Mucosa of rectum (tissue), 2 donors: Measurements from ENCODE around the gene SH2D3C.

Experiments used
- H3K27ac ChIP-seq, 2 donors: one replicate each; pipeline ENCODE4 v1.7.0; 2013; ENCODE audit warnings: inconsistent platforms in 2 of 2, low read depth in 2 of 2, low read length in 2 of 2
- H3K27me3 ChIP-seq, 2 donors: one replicate each; pipeline ENCODE4 v1.7.0; 2013; ENCODE audit warnings: low read length in 2 of 2; ENCODE audit not compliant: control insufficient read depth in 2 of 2, insufficient read depth in 2 of 2
- H3K36me3 ChIP-seq, 2 donors: one replicate each; pipeline ENCODE4 v1.7.0; 2013; ENCODE audit warnings: low read length in 2 of 2; ENCODE audit not compliant: control insufficient read depth in 2 of 2, insufficient read depth in 2 of 2
- H3K4me1 ChIP-seq, 2 donors: one replicate each; pipeline ENCODE4 v1.7.0; 2013; ENCODE audit warnings: low read length in 2 of 2, mild to moderate bottlenecking in 1 of 2; ENCODE audit not compliant: control insufficient read depth in 2 of 2, insufficient read depth in 2 of 2
- H3K4me3 ChIP-seq, 2 donors: one replicate each; pipeline ENCODE4 v1.7.0; 2013; ENCODE audit warnings: low read length in 2 of 2
- H3K9ac ChIP-seq, 2 donors: one replicate each; pipeline ENCODE4 v1.7.0; 2013; ENCODE audit warnings: low read length in 2 of 2, low read depth in 1 of 2, mild to moderate bottlenecking in 1 of 2
- H3K9me3 ChIP-seq, 2 donors: one replicate each; pipeline ENCODE4 v1.7.0; 2013; ENCODE audit warnings: low read length in 2 of 2; ENCODE audit not compliant: control insufficient read depth in 2 of 2
- donor health status: healthy.
- donor health status: Normal muscosa, but diverticular disease.

The SH2D3C gene

GRCh38 chr9:127814619-127815511, 36.4 kb upstream of the SH2D3C start:
- H3K9me3 ChIP-seq, result no peaks in the 10 kb centered on the region
- H3K4me3 ChIP-seq, result no peak overlapping the region
- no peak overlapping the region for H3K9ac ChIP-seq
- H3K27ac ChIP-seq, result no peak overlapping the region
- H3K36me3 ChIP-seq, result peaks cover 13 to 44% of the 10 kb centered on the region in 2 donors
- H3K4me1 ChIP-seq, result peaks cover 0 to 3% of the 10 kb centered on the region in 2 donors
- no peaks in the 10 kb centered on the region for H3K27me3 ChIP-seq

- peaks cover 16 to 37% of the 10 kb centered on the region in 2 donors for H3K36me3 ChIP-seq
- H3K27ac ChIP-seq, result no peak overlapping the region
- no peak overlapping the region for H3K4me3 ChIP-seq
These were observed 35.3 kb upstream of the SH2D3C start for GRCh38 chr9:127813686-127814226.

GRCh38 chr9:127812936-127813675, 34.6 kb upstream of the SH2D3C start:
- Histone ChIP-seq H3K27ac (no peak overlapping the region), H3K4me1 (peaks cover 7% of the 10 kb centered on the region in 2 donors)

More at GRCh38 chr9:127813686-127814226, 35.3 kb upstream of the SH2D3C start:
- Histone ChIP-seq H3K27me3 (no peaks in the 10 kb centered on the region), H3K4me1 (peaks cover 7% of the 10 kb centered on the region in 2 donors), H3K9ac (no peak overlapping the region), H3K9me3 (no peaks in the 10 kb centered on the region)

GRCh38 chr9:127812011-127812410, 33.5 kb upstream of the SH2D3C start:
- Histone ChIP-seq H3K9me3 (no peaks in the 10 kb centered on the region), H3K4me1 (peaks cover 7% of the 10 kb centered on the region in 2 donors), H3K27ac (no peak overlapping the region), H3K27me3 (no peaks in the 10 kb centered on the region), H3K36me3 (peaks cover 29 to 47% of the 10 kb centered on the region in 2 donors), H3K9ac (no peak overlapping the region), H3K4me3 (no peak overlapping the region)

More at GRCh38 chr9:127812936-127813675, 34.6 kb upstream of the SH2D3C start:
- Histone ChIP-seq H3K9ac (no peak overlapping the region), H3K9me3 (no peaks in the 10 kb centered on the region), H3K4me3 (no peak overlapping the region), H3K36me3 (peaks cover 19 to 42% of the 10 kb centered on the region in 2 donors), H3K27me3 (no peaks in the 10 kb centered on the region)

GRCh38 chr9:127810378-127811187, 32.1 kb upstream of the SH2D3C start:
- Histone ChIP-seq H3K9me3 (no peaks in the 10 kb centered on the region), H3K4me1 (peaks cover 7% of the 10 kb centered on the region in 2 donors), H3K27me3 (no peaks in the 10 kb centered on the region), H3K9ac (no peak overlapping the region), H3K27ac (no peak overlapping the region), H3K36me3 (peaks cover 33 to 48% of the 10 kb centered on the region in 2 donors), H3K4me3 (no peak overlapping the region)

GRCh38 chr9:127809540-127810377, 31.3 kb upstream of the SH2D3C start:
- Histone ChIP-seq H3K4me3 (no peak overlapping the region), H3K27ac (no peak overlapping the region), H3K27me3 (no peaks in the 10 kb centered on the region), H3K9me3 (no peaks in the 10 kb centered on the region), H3K9ac (peak overlapping the region in 1 of 2 donors; percentile 22), H3K36me3 (peaks cover 33 to 45% of the 10 kb centered on the region in 2 donors), H3K4me1 (peaks cover 7% of the 10 kb centered on the region in 2 donors)

- H3K4me1 ChIP-seq, result peaks cover 10 to 11% of the 10 kb centered on the region in 2 donors
- H3K9ac ChIP-seq, result peak overlapping the region in 1 of 2 donors; percentile 22
- no peaks in the 10 kb centered on the region for H3K27me3 ChIP-seq
- H3K36me3 ChIP-seq, result peaks cover 32 to 42% of the 10 kb centered on the region in 2 donors
- no peak overlapping the region for H3K27ac ChIP-seq
- no peak overlapping the region for H3K4me3 ChIP-seq
- H3K9me3 ChIP-seq, result no peaks in the 10 kb centered on the region
These were observed 30.6 kb upstream of the SH2D3C start for GRCh38 chr9:127809002-127809539.

GRCh38 chr9:127808347-127809001, 30.0 kb upstream of the SH2D3C start:
- H3K9me3 ChIP-seq, result no peaks in the 10 kb centered on the region
- H3K27ac ChIP-seq, result no peak overlapping the region
- no peaks in the 10 kb centered on the region for H3K27me3 ChIP-seq
- peaks cover 16 to 17% of the 10 kb centered on the region in 2 donors for H3K4me1 ChIP-seq
- H3K4me3 ChIP-seq, result no peak overlapping the region
- H3K36me3 ChIP-seq, result peaks cover 26 to 38% of the 10 kb centered on the region in 2 donors
- H3K9ac ChIP-seq, result no peak overlapping the region
